DND-41 (cell line): Measurements from ENCODE around the gene ARF1.

Experiments
- CTCF ChIP-seq: IDR thresholded peaks from 2 replicates; pipeline ENCODE4 v1.5.1; 2012; ENCODE audit warnings: borderline replicate concordance, low read length, moderate library complexity, mild to moderate bottlenecking; ENCODE audit not compliant: poor library complexity, severe bottlenecking; ENCODE audit errors: extremely low read depth
- EZH2 ChIP-seq: IDR thresholded peaks from 3 replicates; pipeline ENCODE4 v1.6.1; 2012; ENCODE audit warnings: borderline replicate concordance, low read depth, mild to moderate bottlenecking, moderate library complexity, low read length, inconsistent platforms; ENCODE audit not compliant: severe bottlenecking

- no peak for TF ChIP-seq CTCF
- TF ChIP-seq EZH2: no peak
These were observed 52.1 kb downstream of the ARF1 start for GRCh38 chr1:228134591-228134990.
